SKM-1 (cell line): ENCODE data around the gene SRRM3.
"Not testable (repeated sequence)": the region's sequence is repeated elsewhere in the genome, so short reads cannot be mapped to it uniquely, and the experiment has no call there.

Experiments
- DNase-seq: peaks from one replicate; lab custom pipeline; 2025; ENCODE audit not compliant: unreplicated experiment; lab: John Stamatoyannopoulos, UW

SRRM3 gene

GRCh38 chr7:76226878-76227423 is 25.3 kb downstream of the SRRM3 start:
- not testable (repeated sequence) for DNase-seq

DNA sequence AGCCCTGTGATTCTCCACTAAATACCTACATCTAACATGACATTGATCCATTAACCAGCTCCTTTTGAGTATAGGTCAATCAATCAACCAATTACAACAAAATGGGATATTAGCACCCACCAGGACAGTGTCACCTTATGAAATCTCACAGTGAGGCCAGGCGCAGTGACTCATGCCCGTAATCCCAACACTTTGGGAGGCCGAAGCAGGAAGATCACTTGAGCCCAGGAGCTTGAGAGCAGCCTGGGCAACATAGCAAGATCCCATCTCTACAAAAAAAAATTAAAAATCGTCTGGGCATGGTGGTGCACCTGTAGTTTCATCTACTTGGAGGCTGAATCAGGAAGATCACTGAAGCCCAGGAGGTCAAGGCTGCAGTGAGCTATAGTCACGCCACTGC is 28.5 kb downstream of the SRRM3 start:
- DNase-seq: no peak

DNA sequence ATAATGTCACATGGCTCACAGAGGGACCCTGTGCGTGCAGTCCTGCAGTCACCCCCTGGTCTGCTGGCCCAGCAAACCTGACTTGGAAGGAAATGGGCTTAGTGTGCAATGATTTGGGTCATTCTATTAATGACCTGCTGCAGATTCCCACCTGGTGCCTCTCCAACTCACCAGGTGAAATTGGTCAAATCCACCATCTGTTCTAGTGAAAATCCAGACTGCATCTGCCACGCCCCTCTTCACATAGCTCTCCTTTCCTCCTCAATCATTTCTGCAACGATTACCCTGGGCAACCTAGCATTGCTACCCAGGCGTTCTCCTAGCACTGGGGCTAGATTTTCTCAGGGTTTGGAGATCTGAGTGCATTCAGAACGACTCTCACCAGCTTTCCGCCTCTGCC is 29.4 kb downstream of the SRRM3 start:
- no peak for DNase-seq

DNA sequence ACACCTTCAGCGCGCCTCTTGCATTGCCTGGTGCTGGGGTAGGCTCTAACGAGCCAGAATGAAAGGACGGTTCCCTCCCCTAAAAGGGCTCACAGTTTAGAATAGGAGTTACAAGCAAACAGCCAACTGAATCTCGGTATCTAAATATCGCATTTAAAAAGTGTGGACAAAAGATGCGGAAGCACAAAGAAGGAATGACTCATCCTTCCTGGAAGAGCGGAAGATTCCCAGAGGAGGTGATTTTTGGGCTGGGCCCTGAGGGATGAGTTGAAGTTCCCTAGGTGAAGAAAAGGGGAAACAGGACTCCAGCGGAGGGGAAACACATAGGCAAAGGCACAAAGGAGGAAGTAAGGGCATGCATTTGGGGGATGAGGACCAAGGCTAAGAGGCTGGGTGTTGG is 29.9 kb downstream of the SRRM3 start:
- DNase-seq: no peak

DNA sequence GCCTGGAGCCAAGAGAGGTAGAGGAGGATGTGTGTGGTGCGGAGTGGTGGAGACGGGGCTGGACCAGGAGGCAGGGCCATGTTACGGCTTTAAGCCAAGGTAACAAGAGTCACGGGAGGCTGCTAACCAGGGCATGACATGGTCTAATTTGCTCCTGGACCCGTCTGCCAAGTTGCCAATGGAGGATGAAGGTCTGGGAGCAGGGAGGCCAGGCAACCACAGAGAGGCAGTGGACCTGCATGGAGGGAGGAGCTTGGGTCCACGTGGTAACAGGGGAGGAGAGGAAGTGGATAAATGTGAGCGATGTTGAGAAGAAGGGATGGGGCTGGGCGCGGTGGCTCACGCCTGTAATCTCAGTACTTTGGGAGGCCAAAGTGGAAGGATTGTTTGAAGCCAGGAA is 31.0 kb downstream of the SRRM3 start:
- DNase-seq: no peak

GRCh38 chr7:76233538-76234281 is 32.0 kb downstream of the SRRM3 start:
- no peak for DNase-seq

DNA sequence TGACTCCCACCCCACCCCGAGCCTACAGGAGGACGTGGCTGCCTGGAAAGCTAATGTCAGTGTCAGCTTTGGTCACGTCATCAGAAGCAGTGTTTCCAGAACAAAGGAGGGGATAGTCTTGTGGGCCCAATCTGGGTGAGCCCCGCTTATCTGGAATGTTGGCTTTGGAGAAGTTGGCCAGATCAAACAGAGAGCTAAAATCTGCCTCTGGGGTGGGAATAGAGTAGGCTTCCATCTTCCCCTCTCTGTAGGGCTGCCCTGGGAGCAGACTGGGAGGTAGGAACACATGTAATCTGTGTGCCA is 32.5 kb downstream of the SRRM3 start:
- no peak for DNase-seq

DNA sequence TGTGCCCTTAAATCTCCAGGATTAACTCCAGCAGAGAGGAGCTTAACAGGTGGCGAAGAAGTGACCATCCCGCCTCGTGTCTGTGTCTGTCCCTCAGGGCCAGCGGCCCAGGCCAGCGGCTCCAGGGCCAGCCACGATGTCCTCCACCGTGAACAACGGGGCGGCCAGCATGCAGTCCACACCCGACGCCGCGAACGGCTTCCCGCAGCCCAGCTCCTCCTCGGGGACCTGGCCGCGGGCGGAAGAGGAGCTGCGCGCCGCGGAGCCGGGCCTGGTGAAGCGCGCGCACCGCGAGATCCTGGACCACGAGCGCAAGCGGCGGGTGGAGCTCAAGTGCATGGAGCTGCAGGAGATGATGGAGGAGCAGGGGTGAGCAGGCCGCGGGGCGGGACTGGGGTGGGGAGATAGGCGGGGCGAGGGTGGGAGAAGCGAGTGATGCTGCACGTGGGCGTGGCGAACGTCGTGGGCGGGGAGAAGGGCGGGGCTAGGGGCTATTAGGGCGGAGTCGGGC is 33.3 kb downstream of the SRRM3 start:
- DNase-seq: no peak

- no peak for DNase-seq
These were observed 34.5 kb downstream of the SRRM3 start for GRCh38 chr7:76236224-76236623.

DNA sequence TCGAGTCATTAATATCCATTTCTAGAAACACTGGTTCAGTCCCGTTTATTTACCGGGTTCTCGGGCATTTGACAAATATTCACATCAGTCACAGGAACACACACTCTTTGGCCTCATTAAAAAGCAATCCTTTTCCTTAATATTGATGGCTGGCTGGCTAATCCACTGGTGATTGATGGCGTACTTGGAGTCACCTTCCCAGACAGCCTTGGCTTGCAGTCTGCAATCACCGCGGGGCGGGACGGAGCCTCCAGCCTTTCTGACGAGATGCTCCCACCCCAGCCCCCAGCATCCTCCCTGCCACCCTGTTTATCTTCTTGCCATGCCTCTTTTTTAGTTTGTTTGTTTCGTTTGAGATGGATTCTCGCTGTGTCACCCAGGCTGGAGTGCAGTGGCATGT is 36.6 kb downstream of the SRRM3 start:
- no peak for DNase-seq

- no peak for DNase-seq
These were observed 39.4 kb downstream of the SRRM3 start for GRCh38 chr7:76241141-76241540.

GRCh38 chr7:76242517-76243063 is 40.9 kb downstream of the SRRM3 start:
- DNase-seq: not testable (repeated sequence)

DNA sequence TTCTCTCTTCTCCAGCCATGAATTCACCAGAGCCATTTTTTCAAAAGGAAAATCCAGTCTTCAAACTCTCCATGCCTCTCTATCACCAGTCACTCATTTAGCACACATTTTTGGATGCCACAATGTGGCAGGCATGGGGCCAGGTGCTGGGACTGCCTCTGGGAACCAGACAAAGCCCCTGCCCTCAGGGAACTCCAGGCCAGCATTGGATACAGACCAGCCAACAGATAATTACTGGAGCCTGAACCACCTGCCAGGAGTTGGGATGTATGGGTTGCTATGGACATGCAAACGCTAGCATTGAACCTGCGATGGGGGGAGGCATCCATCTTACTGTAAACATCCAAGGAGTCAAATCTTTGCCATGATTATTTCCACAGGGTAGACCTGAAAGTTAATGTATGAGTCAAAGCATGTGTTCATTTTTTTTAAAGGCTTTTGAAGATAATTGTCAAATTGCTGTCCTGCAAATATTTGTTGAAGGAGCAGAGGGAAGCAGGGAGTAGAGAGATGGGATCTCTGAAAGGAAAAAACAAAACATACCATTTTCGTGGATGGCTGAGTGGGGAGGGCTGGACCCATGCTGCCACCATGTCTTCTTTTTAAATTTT is 43.2 kb downstream of the SRRM3 start:
- no peak for DNase-seq

DNA sequence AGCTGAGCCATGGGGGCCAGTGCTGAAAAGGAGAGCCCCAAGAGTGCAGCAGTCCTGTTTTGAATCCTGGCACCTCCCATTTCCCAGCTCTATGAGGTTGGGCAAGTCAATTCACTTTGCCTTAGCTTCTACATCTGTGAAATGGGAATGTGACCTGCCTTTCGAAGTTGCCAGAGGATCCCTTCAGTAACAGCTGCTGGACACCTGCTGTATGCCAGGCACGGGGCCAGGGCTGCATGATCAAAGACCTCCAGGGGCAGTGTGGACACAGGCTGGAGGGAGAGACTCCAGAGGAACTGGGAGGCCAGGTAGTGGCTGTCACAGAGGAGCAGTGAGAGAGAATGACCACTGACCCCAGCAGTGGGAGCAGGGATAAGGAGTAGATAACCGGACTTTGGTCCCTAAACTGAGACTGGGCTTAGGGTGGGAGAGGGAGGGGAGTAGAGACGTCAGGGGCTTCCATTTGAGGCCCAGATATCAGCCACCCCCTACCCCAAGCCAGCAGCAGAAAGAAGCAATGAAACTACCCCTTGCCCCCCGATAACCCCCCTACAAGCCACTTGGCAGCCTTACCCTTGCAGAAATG is 45.2 kb downstream of the SRRM3 start:
- DNase-seq: no peak

DNA sequence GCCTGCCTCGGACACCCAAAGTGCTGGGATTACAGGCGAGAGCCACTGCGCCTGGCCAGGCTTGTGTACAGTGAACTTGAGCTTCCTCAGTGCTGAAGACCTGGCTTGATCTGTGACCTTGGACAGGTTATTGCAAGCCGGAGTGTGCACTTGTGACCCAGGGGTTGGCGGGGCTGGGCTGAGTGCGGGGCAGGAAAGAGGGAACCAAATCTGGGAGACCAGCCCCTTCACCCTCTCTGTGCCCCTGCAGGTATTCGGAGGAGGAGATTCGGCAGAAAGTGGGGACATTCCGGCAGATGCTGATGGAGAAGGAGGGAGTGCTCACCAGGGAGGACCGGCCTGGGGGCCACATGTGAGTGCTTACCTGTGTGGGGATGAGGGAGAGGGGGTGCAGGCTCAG is 46.2 kb downstream of the SRRM3 start:
- no peak for DNase-seq

DNA sequence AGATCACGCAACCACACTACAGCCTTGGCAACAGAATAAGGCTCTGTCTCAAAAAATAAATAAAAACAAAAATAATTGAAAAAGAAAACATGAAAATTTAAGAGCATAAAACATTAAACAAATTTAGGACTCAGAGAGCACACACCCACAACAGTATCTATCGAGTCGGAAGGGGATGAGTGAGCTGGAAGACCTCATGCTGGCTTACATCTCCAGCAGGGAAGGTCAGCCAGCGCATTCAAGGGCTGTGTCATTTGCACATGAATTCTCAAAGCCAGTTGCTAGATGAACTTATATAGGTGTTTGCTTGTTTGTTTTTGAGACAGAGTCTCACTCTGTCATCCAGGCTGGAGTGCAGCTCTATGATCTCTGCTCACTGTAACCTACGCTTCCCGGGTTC is 50.3 kb downstream of the SRRM3 start:
- no peak for DNase-seq

DNA sequence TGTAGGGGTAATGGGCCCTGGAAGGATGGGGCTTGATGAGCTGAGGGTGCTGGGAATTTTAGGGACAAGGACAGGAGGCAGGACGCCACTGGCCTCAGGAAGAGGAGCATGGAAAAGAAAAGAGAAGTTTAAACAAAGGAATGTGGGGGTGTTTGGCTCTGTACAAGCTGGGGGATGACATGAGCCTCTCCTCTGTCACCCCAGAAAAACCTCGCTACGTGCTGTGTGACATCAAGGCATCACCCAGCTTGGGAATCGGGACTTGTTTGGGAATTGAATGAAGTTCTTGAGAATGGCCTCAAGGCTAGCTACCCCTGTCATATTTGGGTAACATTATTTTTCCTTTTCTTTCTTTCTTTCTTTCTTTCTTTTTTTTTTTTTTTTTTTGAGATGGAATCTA is 53.1 kb downstream of the SRRM3 start:
- DNase-seq: no peak

DNA sequence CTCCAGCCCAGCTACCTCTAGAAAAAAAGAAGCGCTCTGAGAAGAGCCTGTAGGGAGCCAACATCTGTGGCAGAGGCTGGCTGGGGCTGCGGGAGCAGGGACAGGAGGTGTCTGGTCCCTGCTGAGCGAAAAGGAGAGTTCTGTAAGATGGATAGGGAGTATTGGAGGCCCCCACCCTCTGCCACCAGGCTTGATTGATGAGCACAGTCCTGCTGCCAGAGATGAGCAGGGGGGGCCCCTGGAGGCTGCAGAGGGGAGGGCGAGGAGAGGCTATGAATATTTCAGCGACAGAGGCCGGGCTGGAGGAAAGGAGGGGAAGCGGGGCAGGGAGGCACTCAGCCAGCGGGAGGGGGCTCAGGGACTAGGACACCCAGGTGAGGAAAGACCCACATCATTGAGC is 56.3 kb downstream of the SRRM3 start:
- no peak for DNase-seq

DNA sequence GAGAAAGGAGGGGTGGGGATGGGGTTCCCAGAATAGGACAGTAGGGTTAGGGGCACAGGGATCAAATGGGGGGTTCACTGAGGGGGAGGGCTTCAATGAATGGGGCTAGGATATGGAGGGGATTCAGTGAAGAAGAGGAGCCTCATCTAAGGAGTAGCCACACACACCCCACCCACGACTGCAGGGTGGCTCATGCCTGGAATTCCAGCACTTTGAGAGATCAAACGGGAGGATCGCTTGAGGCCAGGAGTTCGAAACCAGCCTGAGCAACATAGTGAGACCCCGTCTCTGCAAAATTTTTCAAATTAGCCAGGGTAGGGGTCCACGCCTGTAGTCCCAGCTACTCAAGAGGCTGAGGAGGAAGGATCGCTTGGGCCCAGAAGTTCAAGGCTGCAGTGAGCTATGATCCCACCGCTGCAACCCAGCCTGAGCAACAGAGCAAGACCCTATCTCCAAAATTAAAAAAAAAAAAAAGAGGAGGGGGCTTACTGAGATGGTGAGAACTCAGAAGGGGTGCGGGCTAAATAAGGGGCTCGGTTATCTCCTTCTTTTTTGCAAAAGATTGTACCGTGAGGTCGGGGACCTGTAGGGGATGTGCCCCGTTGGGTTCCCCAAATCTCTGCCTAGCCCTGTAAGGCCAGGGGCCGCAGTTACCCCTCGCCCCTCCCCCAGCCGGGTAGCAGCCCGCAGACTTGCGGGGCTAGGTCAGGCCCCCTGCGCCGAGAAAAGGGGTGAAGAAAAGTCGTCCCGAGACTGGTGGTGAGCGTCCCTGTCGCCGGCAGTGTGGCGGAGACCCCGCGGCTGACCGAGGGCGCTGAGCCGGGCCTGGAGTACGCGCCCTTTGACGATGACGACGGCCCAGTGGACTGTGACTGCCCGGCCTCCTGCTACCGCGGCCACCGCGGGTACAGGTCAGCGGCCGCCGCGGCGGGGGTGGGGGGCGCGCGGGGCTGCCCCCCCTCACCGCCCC is 57.7 kb downstream of the SRRM3 start:
- no peak for DNase-seq

- no peak for DNase-seq
These were observed 58.5 kb downstream of the SRRM3 start for GRCh38 chr7:76260171-76260703.

- DNase-seq: no peak
These were observed 59.6 kb downstream of the SRRM3 start for GRCh38 chr7:76261329-76261728.
